GM23338 (cell line): ENCODE results near the gene UNC80. TPM values are rescaled to one million over a fixed set of nuclear protein-coding genes. Genes with fewer than 3 reads are reported as not detected.

Source experiments
- polyA plus RNA-seq: library from polyadenylated mRNA; unstranded; fragments of >200 nt; fragmentation: Nextera tagmentation; extraction: Ambion mirVana; gene quantifications from 2 replicates; pipeline ENCODE4 v1.2.1, GENCODE V29; 2016
- small RNA-seq: library from RNA; depleted of rRNA; stranded (forward); fragments of <200 nt; gene quantifications from one replicate; pipeline ENCODE3, GENCODE V24; 2014; ENCODE audit warnings: low replicate concordance
- total RNA-seq: library from RNA; depleted of rRNA; stranded (reverse); fragments of >200 nt; shearing (Covaris generic); gene quantifications from 2 replicates; pipeline ENCODE4 v1.2.3, GENCODE V29; 2014; rRNA removed

Gene UNC80
- total and polyA plus RNA-seq, 2 experiments from 2014 or later: 0.11 to 1.5 TPM

Small RNA genes lying within 50 kb of the gene (small RNA-seq; reads per million reads assigned to genes)
- not detected for gene RNA5SP118

Other genes with a start within 250 kb of the UNC80 start
- gene RPE, start 230.8 kb downstream of the UNC80 start, total RNA-seq: 79.1 and 95.1 TPM in 2 replicates
- gene RPE, start 230.8 kb downstream of the UNC80 start, polyA plus RNA-seq: 33.1 and 43.1 TPM in 2 replicates